Measurements from ENCODE around the gene CACNA1H.

GRCh38 chr16:1126044-1126443, 26.9 kb upstream of the CACNA1H start:
- no peak for TF ChIP-seq POLR2AphosphoS5 (IDR thresholded peaks at IDR 0.05; ENCODE audit: insufficient read depth, low read depth, low read length)
- TF ChIP-seq CTCF (IDR thresholded peaks at IDR 0.05; ENCODE audit: extremely low read depth in 1 of 2, insufficient read depth in 1 of 2, low read depth in 1 of 2, low read length in 2 of 2) = no peak
- TF ChIP-seq POLR2A (IDR thresholded peaks at IDR 0.05; ENCODE audit: low read depth, low read length) = no peak
- TF ChIP-seq MAX (IDR thresholded peaks at IDR 0.05; ENCODE audit: insufficient read depth, insufficient read length) = no peak
- TF ChIP-seq FOS (IDR thresholded peaks at IDR 0.05; ENCODE audit: borderline replicate concordance, insufficient read depth, low read length) = no peak
- TF ChIP-seq JUN (IDR thresholded peaks at IDR 0.05; ENCODE audit: borderline replicate concordance, insufficient read depth, insufficient read length, low read depth) = no peak
- TF ChIP-seq MYC (IDR thresholded peaks at IDR 0.05; ENCODE audit: low read depth, low read length) = no peak
- no peak for TF ChIP-seq EZH2 (IDR thresholded peaks at IDR 0.05; ENCODE audit: borderline replicate concordance, low read depth, low read length, severe bottlenecking)

Data from endothelial cell of umbilical vein (primary cell).